Keratinocyte (primary cell): ENCODE measurements around the gene GCNT2. TPM values are rescaled to one million over a fixed set of nuclear protein-coding genes. Genes with fewer than 3 reads are reported as not detected.

ENCODE experiments used
- DNase-seq: peaks from one replicate; pipeline ENCODE4 v3.0.0-alpha.2; 2011; ENCODE audit warnings: low read depth, missing footprints, low spot score
- FAIRE-seq: peaks from 2 replicates; lab custom pipeline; 2011; peaks lifted over from hg19 to GRCh38; lab: Jason Lieb, UNC
- H2AFZ ChIP-seq: 2 replicates; pipeline ENCODE4 v1.6.0; 2012; ENCODE audit warnings: low read length, control low read depth, inconsistent platforms; ENCODE audit not compliant: control insufficient read depth
- H3K27ac ChIP-seq: 2 replicates; pipeline ENCODE4 v1.5.1; 2011; ENCODE audit warnings: low read length; ENCODE audit not compliant: control insufficient read depth, insufficient read depth
- H3K27me3 ChIP-seq: 3 replicates; pipeline ENCODE4 v1.6.0; 2011; ENCODE audit warnings: low read length; ENCODE audit not compliant: control insufficient read depth, insufficient read depth; ENCODE audit errors: extremely low read depth
- H3K36me3 ChIP-seq, 2 experiments: 2 replicates in 1 of 2; 3 replicates in 1 of 2; pipeline ENCODE4 v1.5.1; 2011; ENCODE audit warnings: low read length in 2 of 2, mild to moderate bottlenecking in 1 of 2; ENCODE audit not compliant: control insufficient read depth in 2 of 2, insufficient read depth in 2 of 2; ENCODE audit errors: extremely low read depth in 1 of 2
- H3K4me1 ChIP-seq: 3 replicates; pipeline ENCODE4 v1.5.1; 2011; ENCODE audit warnings: low read length; ENCODE audit not compliant: control insufficient read depth, insufficient read depth; ENCODE audit errors: extremely low read depth
- H3K4me2 ChIP-seq: 3 replicates; pipeline ENCODE4 v1.6.0; 2011; ENCODE audit warnings: low read depth, low read length; ENCODE audit not compliant: control insufficient read depth, insufficient read depth; ENCODE audit errors: extremely low read depth
- H3K4me3 ChIP-seq, 3 experiments: fragments of 200-600 bp in 1 of 3; sonication (generic) in 1 of 3; 2 replicates in 2 of 3; 3 replicates in 1 of 3; pipeline ENCODE4 v1.5.1; 2011 to 2016; ENCODE audit warnings: low read length in 3 of 3, mild to moderate bottlenecking in 3 of 3, control low read depth in 2 of 3, inconsistent platforms in 1 of 3, low read depth in 1 of 3, mixed read lengths in 1 of 3, mixed run types in 1 of 3, moderate library complexity in 1 of 3; ENCODE audit not compliant: control insufficient read depth in 2 of 3, insufficient read depth in 2 of 3; ENCODE audit errors: extremely low read depth in 1 of 3
- H3K79me2 ChIP-seq: 2 replicates; pipeline ENCODE4 v1.6.0; 2012; ENCODE audit warnings: low read length; ENCODE audit not compliant: control insufficient read depth, insufficient read depth
- H3K9ac ChIP-seq: 3 replicates; pipeline ENCODE4 v1.6.0; 2011; ENCODE audit warnings: low read length; ENCODE audit not compliant: control insufficient read depth, insufficient read depth; ENCODE audit errors: extremely low read depth
- H3K9me1 ChIP-seq: 3 replicates; pipeline ENCODE4 v1.6.0; 2011; ENCODE audit warnings: low read length; ENCODE audit not compliant: control insufficient read depth, insufficient read depth; ENCODE audit errors: extremely low read depth
- H3K9me3 ChIP-seq: 2 replicates; pipeline ENCODE4 v1.5.1; 2012; ENCODE audit warnings: low read depth, low read length; ENCODE audit not compliant: control insufficient read depth
- H4K20me1 ChIP-seq: 3 replicates; pipeline ENCODE4 v1.6.0; 2011; ENCODE audit warnings: low read length; ENCODE audit not compliant: control insufficient read depth, insufficient read depth; ENCODE audit errors: extremely low read depth
- EZH2 ChIP-seq: IDR thresholded peaks from one replicate; pipeline ENCODE4 v1.6.1; 2012; ENCODE audit warnings: inconsistent platforms, mild to moderate bottlenecking, low read length, moderate library complexity
- dilution Hi-C: fragments of 300-500 bp; cut with MboI; formaldehyde crosslinking; loops from one replicate; pipeline ENCODE4 v1.7.0; 2020; ENCODE audit warnings: low sequenced_read_pairs; ENCODE audit not compliant: extremely low pct_ligation_motif_present
- polyA plus RNA-seq, 5 experiments: library from polyadenylated mRNA; depleted of rRNA in 3 of 5; stranded (reverse) in 3 of 5; stranded (forward) in 1 of 5; unstranded in 1 of 5; fragments of >200 nt; gene quantifications; 1 replicate in 1 of 5; 2 replicates in 3 of 5; 3 replicates in 1 of 5; pipeline versions ENCODE4 v1.2.1 to v1.2.3, GENCODE V29; 2011 to 2012; ENCODE audit warnings: missing spikeins in 2 of 5, low read depth in 1 of 5, low replicate concordance in 1 of 5
- TF ChIP-seq, protein P1 (sequence below), 3 experiments: IDR thresholded peaks in 1 of 3; conservative IDR thresholded peaks in 1 of 3; optimal IDR thresholded peaks in 1 of 3; 2 replicates in 2 of 3; 3 replicates in 1 of 3; pipeline versions ENCODE3 to v1.5.1; 2011; ENCODE audit warnings: low read length in 3 of 3, mild to moderate bottlenecking in 3 of 3, moderate library complexity in 2 of 3, control low read depth in 1 of 3, inconsistent platforms in 1 of 3; ENCODE audit not compliant: insufficient read depth in 2 of 3; ENCODE audit errors: extremely low read depth in 1 of 3

GCNT2 gene
- polyA plus RNA-seq, 1 donor (not counting 4 experiments of a cell fraction or from before 2014, with no cell fraction given): 7.3 TPM

DNA sequence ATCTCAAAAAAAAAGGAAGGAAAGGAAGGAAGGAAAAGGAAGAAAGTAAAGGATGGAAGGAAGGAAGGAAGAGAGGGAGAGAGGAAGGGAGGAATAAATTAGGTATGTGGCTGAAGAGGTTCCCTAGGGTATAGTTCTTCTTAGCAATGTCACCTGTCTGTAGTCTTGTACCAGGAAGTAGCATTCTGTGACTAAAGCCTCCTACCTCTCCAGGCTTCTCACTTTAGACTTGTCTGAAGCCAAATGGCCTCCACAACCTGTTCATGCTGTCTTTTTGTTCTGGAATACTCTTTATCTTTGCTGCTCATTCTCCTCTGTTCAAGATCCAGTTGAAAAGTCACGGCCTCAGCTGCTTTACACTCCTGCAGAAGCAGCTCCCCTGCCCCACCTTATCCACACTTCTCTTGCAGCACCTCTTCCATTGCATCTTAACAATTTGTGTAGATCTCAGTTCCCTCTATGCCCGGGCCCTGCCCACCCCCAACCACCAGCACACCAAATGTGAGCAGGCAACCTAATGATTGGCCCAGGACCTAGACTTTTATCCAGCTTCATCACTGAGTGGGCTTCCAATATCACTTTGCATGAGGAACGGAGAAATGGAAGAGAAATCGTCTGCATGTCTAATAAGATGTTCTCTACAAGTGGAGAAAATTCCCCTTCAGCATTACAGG lies 19.1 kb downstream of the GCNT2 start:
- H3K9ac ChIP-seq: no peak overlapping the region
- H3K27ac ChIP-seq: no peak overlapping the region
- peaks cover 0 to 1% of the 10 kb centered on the region in 2 experiments for H3K36me3 ChIP-seq
- H3K27me3 ChIP-seq: no peaks in the 10 kb centered on the region
- H3K4me3 ChIP-seq: no peak overlapping the region
- FAIRE-seq (no peak), DNase-seq (no peak)
- no peak overlapping the region for H2AFZ ChIP-seq
- H3K4me2 ChIP-seq: no peak overlapping the region
- no peaks in the 10 kb centered on the region for H3K79me2 ChIP-seq
- H3K9me1 ChIP-seq: no peaks in the 10 kb centered on the region
- no peaks in the 10 kb centered on the region for H3K9me3 ChIP-seq
- no peaks in the 10 kb centered on the region for H3K4me1 ChIP-seq
- H4K20me1 ChIP-seq: no peaks in the 10 kb centered on the region
- TF ChIP-seq, protein P1, sequence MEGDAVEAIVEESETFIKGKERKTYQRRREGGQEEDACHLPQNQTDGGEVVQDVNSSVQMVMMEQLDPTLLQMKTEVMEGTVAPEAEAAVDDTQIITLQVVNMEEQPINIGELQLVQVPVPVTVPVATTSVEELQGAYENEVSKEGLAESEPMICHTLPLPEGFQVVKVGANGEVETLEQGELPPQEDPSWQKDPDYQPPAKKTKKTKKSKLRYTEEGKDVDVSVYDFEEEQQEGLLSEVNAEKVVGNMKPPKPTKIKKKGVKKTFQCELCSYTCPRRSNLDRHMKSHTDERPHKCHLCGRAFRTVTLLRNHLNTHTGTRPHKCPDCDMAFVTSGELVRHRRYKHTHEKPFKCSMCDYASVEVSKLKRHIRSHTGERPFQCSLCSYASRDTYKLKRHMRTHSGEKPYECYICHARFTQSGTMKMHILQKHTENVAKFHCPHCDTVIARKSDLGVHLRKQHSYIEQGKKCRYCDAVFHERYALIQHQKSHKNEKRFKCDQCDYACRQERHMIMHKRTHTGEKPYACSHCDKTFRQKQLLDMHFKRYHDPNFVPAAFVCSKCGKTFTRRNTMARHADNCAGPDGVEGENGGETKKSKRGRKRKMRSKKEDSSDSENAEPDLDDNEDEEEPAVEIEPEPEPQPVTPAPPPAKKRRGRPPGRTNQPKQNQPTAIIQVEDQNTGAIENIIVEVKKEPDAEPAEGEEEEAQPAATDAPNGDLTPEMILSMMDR (optimal IDR thresholded peaks at IDR 0.05 in 1 of 3, IDR thresholded peaks at IDR 0.05 in 1 of 3, conservative IDR thresholded peaks at IDR 0.05 in 1 of 3; ENCODE audit: extremely low read depth in 1 of 3, insufficient read depth in 2 of 3, low read length in 3 of 3): no peak
- TF ChIP-seq EZH2: no peak
- dilution Hi-C loops: no loop called here

DNA sequence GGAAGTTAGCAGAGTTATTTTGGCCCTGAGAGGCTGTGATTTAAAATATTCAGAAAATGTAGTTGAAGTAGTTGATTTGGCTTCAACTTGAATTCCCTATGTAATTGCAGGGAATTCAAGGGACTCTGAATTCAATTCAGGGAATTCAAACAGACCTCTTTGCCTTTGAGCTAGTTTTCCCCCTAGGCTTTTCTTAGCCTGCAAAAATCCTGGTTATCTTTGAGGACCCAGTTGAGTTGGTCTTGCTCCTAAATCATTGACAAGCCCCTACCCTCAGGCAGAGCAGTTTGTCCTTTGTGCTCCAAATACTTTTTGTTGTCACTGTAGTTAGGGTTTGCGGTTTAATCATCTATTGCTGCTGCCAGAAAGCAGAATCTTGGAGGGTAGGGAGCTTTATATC lies 20.4 kb downstream of the GCNT2 start:
- no peak for FAIRE-seq
- DNase-seq: no peak

More for the DNA sequence above, 20.4 kb downstream of the GCNT2 start:
- Histone ChIP-seq H2AFZ (no peak overlapping the region), H3K36me3 (peaks cover 0 to 1% of the 10 kb centered on the region in 2 experiments), H3K4me3 (no peak overlapping the region), H3K9me1 (no peaks in the 10 kb centered on the region), H3K27ac (no peak overlapping the region), H3K4me1 (no peaks in the 10 kb centered on the region), H3K27me3 (no peaks in the 10 kb centered on the region), H4K20me1 (no peaks in the 10 kb centered on the region), H3K9me3 (no peaks in the 10 kb centered on the region), H3K79me2 (no peaks in the 10 kb centered on the region), H3K4me2 (no peak overlapping the region), H3K9ac (no peak overlapping the region)
- TF ChIP-seq, protein P1 (optimal IDR thresholded peaks at IDR 0.05 in 1 of 3, IDR thresholded peaks at IDR 0.05 in 1 of 3, conservative IDR thresholded peaks at IDR 0.05 in 1 of 3; ENCODE audit: extremely low read depth in 1 of 3, insufficient read depth in 2 of 3, low read length in 3 of 3): no peak
- no peak for TF ChIP-seq EZH2
- dilution Hi-C loops: no loop called here
